Measurements from ENCODE around the gene RBBP7. TPM values are rescaled to one million over a fixed set of nuclear protein-coding genes. Genes with fewer than 3 reads are reported as not detected.

RBBP7 gene
- total RNA-seq (2021) (152 and 197 TPM in 2 replicates), Bru-seq, nascent RNA (percentile 95 among the genes with signal in this experiment), BruChase-seq, experiment 1, labeled RNA remaining after a 2-hour chase (percentile 90 among the genes with signal in this experiment), BruChase-seq, experiment 2, labeled RNA remaining after a 6-hour chase (percentile 92 among the genes with signal in this experiment)
- long read RNA-seq, transcript RBBP7-204 (12 exons, 1,904 nt) = minor isoform, 9 of 438 reads
- long read RNA-seq, transcript RBBP7-203 (12 exons, 2,333 nt) = major isoform, 341 of 438 reads
- long read RNA-seq, transcript RBBP7-202 (12 exons, 2,036 nt) = minor isoform, 26 of 438 reads
- long read RNA-seq, partial matches to known transcripts = 7 of 438 reads
- long read RNA-seq, other reads (novel, unspliced or antisense) = 53 of 438 reads

DNA sequence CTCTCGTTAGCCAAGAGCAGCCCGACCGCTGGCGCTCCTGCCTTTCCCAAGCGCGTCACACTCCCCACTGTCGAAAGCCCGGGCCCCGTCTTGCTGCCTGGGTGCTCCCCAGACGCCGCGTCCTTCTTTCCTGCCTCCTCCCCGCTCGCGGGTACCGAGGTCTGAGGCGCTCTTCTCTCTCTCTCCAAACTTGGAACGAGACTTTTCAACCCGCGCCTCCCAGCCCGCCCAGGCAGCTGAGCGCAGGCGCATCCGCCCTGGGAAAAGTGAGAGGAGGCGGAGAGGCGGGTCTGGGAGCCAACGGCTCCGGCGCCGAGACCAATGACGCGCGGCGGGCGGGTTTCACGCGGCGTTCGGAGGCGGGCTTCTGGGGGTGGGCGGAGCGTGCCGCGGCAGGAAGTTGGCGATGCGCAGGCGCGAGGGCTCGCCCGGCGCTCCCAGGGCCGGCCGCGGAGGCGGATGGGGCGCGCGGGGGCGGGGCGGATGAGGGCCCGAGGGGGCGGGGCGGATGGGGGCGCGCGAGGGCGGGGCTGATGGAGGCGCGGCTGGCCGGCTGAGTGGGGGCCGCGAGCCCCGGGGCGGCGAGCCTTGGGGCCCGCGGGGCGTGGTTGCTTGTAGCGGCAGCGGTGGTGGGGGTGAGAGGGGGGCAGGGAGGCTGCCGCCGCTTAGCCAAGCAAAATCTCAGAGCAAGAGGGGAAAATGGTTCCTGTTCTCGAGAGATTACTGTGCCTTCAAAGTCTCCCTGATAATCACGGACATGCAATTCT lies at the start of gene RBBP7:
Gene RBBP7 (minus strand): TSS at position 268 of the 767 bp plus-strand sequence. CDS start 309 bp downstream, outside the sequence.
- peaks cover 14% of the 10 kb centered on the region for H4K20me1 ChIP-seq (ENCODE audit: insufficient read depth)
- no peaks in the 10 kb centered on the region for H3K36me3 ChIP-seq (ENCODE audit: low read depth)
- 0 out of 2 replicates have a peak, but pooled peaks cover 3% of the 10 kb centered on the region for H3F3A ChIP-seq (ENCODE audit: insufficient read depth, low read depth)
- H3K27ac ChIP-seq = peak within 1 kb of the TSS; percentile 78
- CTCF ChIA-PET = no interaction called here
- peak within 1 kb of the TSS; percentile 94 for H3K4me2 ChIP-seq
- no TSS peak for BruUV-seq (replicated peaks)
- peaks cover 21% of the 10 kb centered on the region for H3K4me1 ChIP-seq (replicated peaks; ENCODE audit: insufficient read depth)
- no peaks in the 10 kb centered on the region for H3K9me3 ChIP-seq (ENCODE audit: insufficient read depth, low read depth)
- H3K27me3 ChIP-seq (ENCODE audit: insufficient read depth, low read depth) = no peaks in the 10 kb centered on the region
- TF ChIP-seq EZH2 (IDR thresholded peaks at IDR 0.05; ENCODE audit: low read depth) = no peak
- TF ChIP-seq, protein P1, sequence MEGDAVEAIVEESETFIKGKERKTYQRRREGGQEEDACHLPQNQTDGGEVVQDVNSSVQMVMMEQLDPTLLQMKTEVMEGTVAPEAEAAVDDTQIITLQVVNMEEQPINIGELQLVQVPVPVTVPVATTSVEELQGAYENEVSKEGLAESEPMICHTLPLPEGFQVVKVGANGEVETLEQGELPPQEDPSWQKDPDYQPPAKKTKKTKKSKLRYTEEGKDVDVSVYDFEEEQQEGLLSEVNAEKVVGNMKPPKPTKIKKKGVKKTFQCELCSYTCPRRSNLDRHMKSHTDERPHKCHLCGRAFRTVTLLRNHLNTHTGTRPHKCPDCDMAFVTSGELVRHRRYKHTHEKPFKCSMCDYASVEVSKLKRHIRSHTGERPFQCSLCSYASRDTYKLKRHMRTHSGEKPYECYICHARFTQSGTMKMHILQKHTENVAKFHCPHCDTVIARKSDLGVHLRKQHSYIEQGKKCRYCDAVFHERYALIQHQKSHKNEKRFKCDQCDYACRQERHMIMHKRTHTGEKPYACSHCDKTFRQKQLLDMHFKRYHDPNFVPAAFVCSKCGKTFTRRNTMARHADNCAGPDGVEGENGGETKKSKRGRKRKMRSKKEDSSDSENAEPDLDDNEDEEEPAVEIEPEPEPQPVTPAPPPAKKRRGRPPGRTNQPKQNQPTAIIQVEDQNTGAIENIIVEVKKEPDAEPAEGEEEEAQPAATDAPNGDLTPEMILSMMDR (conservative IDR thresholded peaks at IDR 0.05) = no peak
- peak within 1 kb of the TSS; percentile 85 for H3K4me3 ChIP-seq
- DNase-seq = peak; percentile 74 to 94
- peak within 1 kb of the TSS; percentile 95 for H2AFZ ChIP-seq
- POLR2A ChIA-PET (ENCODE audit: unreplicated experiment) = interaction anchor here (0.6 kb wide), 1 partner anchor 78 kb away, joined by 5 read pairs; no protein-coding TSS in a partner anchor
- intact Hi-C loops (cut with micrococcal nuclease; ENCODE audit: unreplicated experiment) = loop anchor here (1.0 to 2.0 kb wide), 2 partner anchors 13 to 77 kb away; partner anchors contain the start of gene REPS2
- H3K79me2 ChIP-seq (ENCODE audit: low read depth) = peaks cover 42% of the 10 kb centered on the region
- no peaks in the 10 kb centered on the region for H3K9me2 ChIP-seq (ENCODE audit: insufficient read depth)

DNA sequence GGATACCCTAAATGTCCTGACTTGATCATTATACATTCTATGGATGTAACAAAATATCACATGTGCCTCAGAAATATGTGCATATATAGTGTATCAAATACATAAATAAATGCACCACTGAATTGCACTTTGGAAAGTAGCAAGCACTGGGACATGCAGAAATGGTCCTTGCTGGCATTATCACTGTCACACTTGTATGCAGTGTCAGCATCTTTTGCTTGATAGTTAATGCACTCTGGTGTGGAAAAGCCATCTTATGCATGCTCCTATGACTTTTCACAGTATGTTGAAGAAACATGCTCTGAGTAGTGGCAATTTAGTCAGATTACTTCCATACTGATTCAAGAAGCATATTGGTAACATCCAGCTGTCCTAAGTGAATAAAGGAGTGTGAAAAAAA lies 48.8 kb upstream of the RBBP7 start:
- intact Hi-C loops (cut with micrococcal nuclease; ENCODE audit: unreplicated experiment) = no loop called here

DNA sequence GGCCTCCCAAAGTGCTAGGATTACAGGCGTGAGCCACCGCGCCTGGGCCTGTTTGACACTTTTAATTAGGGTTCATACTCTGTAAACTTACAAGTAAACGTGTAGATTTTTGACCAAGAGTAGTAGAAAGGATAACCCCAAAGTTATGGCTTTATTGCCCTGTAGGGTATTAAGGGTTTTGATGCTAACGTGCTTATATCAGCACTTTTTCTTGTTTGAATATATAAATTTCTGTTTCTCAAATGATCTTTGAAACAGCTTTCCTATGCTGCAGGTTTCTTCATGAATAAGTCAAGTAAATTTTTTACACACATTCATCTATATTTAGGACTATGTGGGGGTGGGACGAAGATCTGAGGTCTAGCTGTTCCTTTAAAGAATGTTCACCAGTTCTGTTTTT lies 47.0 kb upstream of the RBBP7 start:
- no peaks in the 10 kb centered on the region for H3K4me1 ChIP-seq (replicated peaks; ENCODE audit: insufficient read depth)
- no peak overlapping the region for H2AFZ ChIP-seq
- no peak overlapping the region for H3K4me3 ChIP-seq
- H3K9me3 ChIP-seq (ENCODE audit: insufficient read depth, low read depth) = no peaks in the 10 kb centered on the region
- ChIA-PET POLR2A (ENCODE audit: unreplicated experiment) (no interaction called here), CTCF (no interaction called here)
- no peaks in the 10 kb centered on the region for H3K36me3 ChIP-seq (ENCODE audit: low read depth)
- H3K27me3 ChIP-seq (ENCODE audit: insufficient read depth, low read depth) = no peaks in the 10 kb centered on the region
- no peaks in the 10 kb centered on the region for H3K9me2 ChIP-seq (ENCODE audit: insufficient read depth)
- TF ChIP-seq, protein P1 (conservative IDR thresholded peaks at IDR 0.05) = no peak
- no peak for TF ChIP-seq EZH2 (IDR thresholded peaks at IDR 0.05; ENCODE audit: low read depth)
- BruUV-seq (replicated peaks) = no TSS peak
- no peaks in the 10 kb centered on the region for H4K20me1 ChIP-seq (ENCODE audit: insufficient read depth)
- H3K79me2 ChIP-seq (ENCODE audit: low read depth) = no peaks in the 10 kb centered on the region
- H3K4me2 ChIP-seq = no peak overlapping the region
- no peak overlapping the region for H3K27ac ChIP-seq
- DNase-seq = no peak
- no peaks in the 10 kb centered on the region for H3F3A ChIP-seq (ENCODE audit: insufficient read depth, low read depth)
- intact Hi-C loops (cut with micrococcal nuclease; ENCODE audit: unreplicated experiment) = no loop called here

More for the DNA sequence above, 48.8 kb upstream of the RBBP7 start:
- no TSS peak for BruUV-seq (replicated peaks)
- ChIA-PET CTCF (no interaction called here), POLR2A (ENCODE audit: unreplicated experiment) (no interaction called here)
- Histone ChIP-seq H3K36me3 (ENCODE audit: low read depth) (no peaks in the 10 kb centered on the region), H3K27ac (no peak overlapping the region), H3K9me2 (ENCODE audit: insufficient read depth) (no peaks in the 10 kb centered on the region), H3K4me2 (no peak overlapping the region), H2AFZ (no peak overlapping the region), H3K9me3 (ENCODE audit: insufficient read depth, low read depth) (no peaks in the 10 kb centered on the region), H3K27me3 (ENCODE audit: insufficient read depth, low read depth) (no peaks in the 10 kb centered on the region), H3K79me2 (ENCODE audit: low read depth) (no peaks in the 10 kb centered on the region), H4K20me1 (ENCODE audit: insufficient read depth) (no peaks in the 10 kb centered on the region), H3K4me3 (no peak overlapping the region), H3F3A (ENCODE audit: insufficient read depth, low read depth) (no peaks in the 10 kb centered on the region), H3K4me1 (replicated peaks; ENCODE audit: insufficient read depth) (no peaks in the 10 kb centered on the region)
- TF ChIP-seq EZH2 (IDR thresholded peaks at IDR 0.05; ENCODE audit: low read depth) = no peak
- TF ChIP-seq, protein P1 (conservative IDR thresholded peaks at IDR 0.05) = no peak
- DNase-seq = no peak
